ENCODE measurements around the gene INAFM2. TPM values are rescaled to one million over a fixed set of nuclear protein-coding genes. Genes with fewer than 3 reads are reported as not detected.

The INAFM2 gene
- total and polyA plus RNA-seq, 9 donors = 10.7 to 16.7 (median 13.3) TPM

- WGBS (ENCODE audit: insufficient coverage) = no CpG with 5 or more reads among the region's 2 CpGs
- H3K27ac ChIP-seq (ENCODE audit: low read length) = no peak overlapping the region
- DNase-seq = no peak
- peaks cover 3% of the 10 kb centered on the region for H3K36me3 ChIP-seq (ENCODE audit: control insufficient read depth, insufficient read depth, low read length)
- H3K4me3 ChIP-seq (ENCODE audit: low read length) = no peak overlapping the region
- H3K4me1 ChIP-seq (ENCODE audit: control insufficient read depth, insufficient read depth, low read length) = peaks cover 57% of the 10 kb centered on the region
- no peaks in the 10 kb centered on the region for H3K27me3 ChIP-seq (ENCODE audit: control insufficient read depth, insufficient read depth, low read length)
- H3K9me3 ChIP-seq (replicated peaks; ENCODE audit: control insufficient read depth, low read depth, low read length) = no peaks in the 10 kb centered on the region
Measured at GRCh38 chr15:40325700-40326099, 2.2 kb downstream of the INAFM2 start.

- H3K4me3 ChIP-seq (ENCODE audit: low read length) = no peak overlapping the region
- WGBS (ENCODE audit: insufficient coverage) = 33% methylated on average over 3 of the region's 6 CpGs
Measured at GRCh38 chr15:40327457-40327856, 4.0 kb downstream of the INAFM2 start.

GRCh38 chr15:40328176-40328575, 4.7 kb downstream of the INAFM2 start:
- Histone ChIP-seq H3K27ac (ENCODE audit: low read length) (no peak overlapping the region), H3K36me3 (ENCODE audit: control insufficient read depth, insufficient read depth, low read length) (peaks cover 3% of the 10 kb centered on the region), H3K27me3 (ENCODE audit: control insufficient read depth, insufficient read depth, low read length) (no peaks in the 10 kb centered on the region), H3K4me3 (ENCODE audit: low read length) (no peak overlapping the region), H3K9me3 (replicated peaks; ENCODE audit: control insufficient read depth, low read depth, low read length) (no peaks in the 10 kb centered on the region), H3K4me1 (ENCODE audit: control insufficient read depth, insufficient read depth, low read length) (peaks cover 51% of the 10 kb centered on the region)
- DNase-seq = no peak
- no CpG with 5 or more reads among the region's 3 CpGs for WGBS (ENCODE audit: insufficient coverage)

More at GRCh38 chr15:40327457-40327856, 4.0 kb downstream of the INAFM2 start:
- H3K27ac ChIP-seq (ENCODE audit: low read length) = peak overlapping the region; percentile 25
- no peaks in the 10 kb centered on the region for H3K27me3 ChIP-seq (ENCODE audit: control insufficient read depth, insufficient read depth, low read length)
- H3K4me1 ChIP-seq (ENCODE audit: control insufficient read depth, insufficient read depth, low read length) = peaks cover 58% of the 10 kb centered on the region
- H3K9me3 ChIP-seq (replicated peaks; ENCODE audit: control insufficient read depth, low read depth, low read length) = no peaks in the 10 kb centered on the region
- peaks cover 3% of the 10 kb centered on the region for H3K36me3 ChIP-seq (ENCODE audit: control insufficient read depth, insufficient read depth, low read length)
- no peak for DNase-seq

- Histone ChIP-seq H3K27ac (ENCODE audit: low read length) (peak overlapping the region; percentile 20), H3K4me1 (ENCODE audit: control insufficient read depth, insufficient read depth, low read length) (peaks cover 53% of the 10 kb centered on the region), H3K9me3 (replicated peaks; ENCODE audit: control insufficient read depth, low read depth, low read length) (no peaks in the 10 kb centered on the region), H3K36me3 (ENCODE audit: control insufficient read depth, insufficient read depth, low read length) (peaks cover 3% of the 10 kb centered on the region), H3K4me3 (ENCODE audit: low read length) (no peak overlapping the region), H3K27me3 (ENCODE audit: control insufficient read depth, insufficient read depth, low read length) (no peaks in the 10 kb centered on the region)
- 59% methylated on average over 5 of the region's 5 CpGs for WGBS (ENCODE audit: insufficient coverage)
- DNase-seq = no peak
Measured at GRCh38 chr15:40328751-40329150, 5.3 kb downstream of the INAFM2 start.

GRCh38 chr15:40329804-40330203, 6.3 kb downstream of the INAFM2 start:
- Histone ChIP-seq H3K4me3 (ENCODE audit: low read length) (no peak overlapping the region), H3K27ac (ENCODE audit: low read length) (peak overlapping the region; percentile 8), H3K9me3 (replicated peaks; ENCODE audit: control insufficient read depth, low read depth, low read length) (no peaks in the 10 kb centered on the region), H3K4me1 (ENCODE audit: control insufficient read depth, insufficient read depth, low read length) (peaks cover 58% of the 10 kb centered on the region), H3K36me3 (ENCODE audit: control insufficient read depth, insufficient read depth, low read length) (peaks cover 3% of the 10 kb centered on the region), H3K27me3 (ENCODE audit: control insufficient read depth, insufficient read depth, low read length) (no peaks in the 10 kb centered on the region)
- WGBS (ENCODE audit: insufficient coverage) = 73% methylated on average over 7 of the region's 7 CpGs
- no peak for DNase-seq

- Histone ChIP-seq H3K4me1 (ENCODE audit: control insufficient read depth, insufficient read depth, low read length) (peaks cover 62% of the 10 kb centered on the region), H3K27ac (ENCODE audit: low read length) (peak overlapping the region; percentile 8), H3K36me3 (ENCODE audit: control insufficient read depth, insufficient read depth, low read length) (peaks cover 3% of the 10 kb centered on the region), H3K4me3 (ENCODE audit: low read length) (no peak overlapping the region), H3K9me3 (replicated peaks; ENCODE audit: control insufficient read depth, low read depth, low read length) (no peaks in the 10 kb centered on the region), H3K27me3 (ENCODE audit: control insufficient read depth, insufficient read depth, low read length) (no peaks in the 10 kb centered on the region)
- DNase-seq = peak; percentile 55
- 59% methylated on average over 5 of the region's 5 CpGs for WGBS (ENCODE audit: insufficient coverage)
Measured at GRCh38 chr15:40330368-40330836, 6.9 kb downstream of the INAFM2 start.

GRCh38 chr15:40331026-40331425, 7.5 kb downstream of the INAFM2 start:
- no peak for DNase-seq
- no peak overlapping the region for H3K27ac ChIP-seq (ENCODE audit: low read length)
- WGBS (ENCODE audit: insufficient coverage) = 90% methylated on average over 3 of the region's 7 CpGs
- H3K4me3 ChIP-seq (ENCODE audit: low read length) = no peak overlapping the region
- peaks cover 3% of the 10 kb centered on the region for H3K36me3 ChIP-seq (ENCODE audit: control insufficient read depth, insufficient read depth, low read length)
- H3K27me3 ChIP-seq (ENCODE audit: control insufficient read depth, insufficient read depth, low read length) = no peaks in the 10 kb centered on the region
- H3K9me3 ChIP-seq (replicated peaks; ENCODE audit: control insufficient read depth, low read depth, low read length) = no peaks in the 10 kb centered on the region
- peaks cover 66% of the 10 kb centered on the region for H3K4me1 ChIP-seq (ENCODE audit: control insufficient read depth, insufficient read depth, low read length)

GRCh38 chr15:40331637-40332036, 8.1 kb downstream of the INAFM2 start:
- no peaks in the 10 kb centered on the region for H3K9me3 ChIP-seq (replicated peaks; ENCODE audit: control insufficient read depth, low read depth, low read length)
- 85% methylated on average over 7 of the region's 7 CpGs for WGBS (ENCODE audit: insufficient coverage)
- DNase-seq = no peak
- H3K36me3 ChIP-seq (ENCODE audit: control insufficient read depth, insufficient read depth, low read length) = peaks cover 1% of the 10 kb centered on the region
- no peak overlapping the region for H3K27ac ChIP-seq (ENCODE audit: low read length)
- H3K4me3 ChIP-seq (ENCODE audit: low read length) = no peak overlapping the region
- H3K4me1 ChIP-seq (ENCODE audit: control insufficient read depth, insufficient read depth, low read length) = peaks cover 68% of the 10 kb centered on the region
- H3K27me3 ChIP-seq (ENCODE audit: control insufficient read depth, insufficient read depth, low read length) = no peaks in the 10 kb centered on the region

GRCh38 chr15:40332113-40332781, 8.8 kb downstream of the INAFM2 start:
- Histone ChIP-seq H3K9me3 (replicated peaks; ENCODE audit: control insufficient read depth, low read depth, low read length) (no peaks in the 10 kb centered on the region), H3K36me3 (ENCODE audit: control insufficient read depth, insufficient read depth, low read length) (no peaks in the 10 kb centered on the region), H3K4me1 (ENCODE audit: control insufficient read depth, insufficient read depth, low read length) (peaks cover 66% of the 10 kb centered on the region), H3K4me3 (ENCODE audit: low read length) (no peak overlapping the region), H3K27me3 (ENCODE audit: control insufficient read depth, insufficient read depth, low read length) (no peaks in the 10 kb centered on the region), H3K27ac (ENCODE audit: low read length) (no peak overlapping the region)
- DNase-seq = no peak
- 69% methylated on average over 4 of the region's 8 CpGs for WGBS (ENCODE audit: insufficient coverage)

GRCh38 chr15:40333922-40334492, 10.5 kb downstream of the INAFM2 start:
- no peak overlapping the region for H3K4me3 ChIP-seq (ENCODE audit: low read length)
- peak overlapping the region; percentile 84 for H3K27ac ChIP-seq (ENCODE audit: low read length)
- H3K9me3 ChIP-seq (replicated peaks; ENCODE audit: control insufficient read depth, low read depth, low read length) = no peaks in the 10 kb centered on the region
- 22% methylated on average over 6 of the region's 12 CpGs for WGBS (ENCODE audit: insufficient coverage)
- no peaks in the 10 kb centered on the region for H3K36me3 ChIP-seq (ENCODE audit: control insufficient read depth, insufficient read depth, low read length)
- peaks cover 67% of the 10 kb centered on the region for H3K4me1 ChIP-seq (ENCODE audit: control insufficient read depth, insufficient read depth, low read length)
- peak; percentile 93 for DNase-seq
- no peaks in the 10 kb centered on the region for H3K27me3 ChIP-seq (ENCODE audit: control insufficient read depth, insufficient read depth, low read length)
